Mesendoderm (in vitro differentiated cells): ENCODE results near the gene CCDC86.

Source experiments
- DNase-seq: peaks from one replicate; pipeline ENCODE4 v3.0.0; 2013
- H2AK5ac ChIP-seq: 2 replicates; pipeline ENCODE4 v1.6.1; 2013; ENCODE audit warnings: low read length, inconsistent platforms
- H2BK120ac ChIP-seq: 2 replicates; pipeline ENCODE4 v1.6.1; 2013; ENCODE audit warnings: low read depth, mild to moderate bottlenecking, low read length, moderate library complexity, mixed read lengths
- H2BK15ac ChIP-seq: replicated peaks from 2 replicates; pipeline ENCODE4 v1.6.1; 2013; ENCODE audit warnings: low read depth, mild to moderate bottlenecking, moderate library complexity
- H2BK5ac ChIP-seq: 2 replicates; pipeline ENCODE4 v1.6.1; 2013; ENCODE audit warnings: low read length, inconsistent platforms
- H3K18ac ChIP-seq: 2 replicates; pipeline ENCODE4 v1.6.1; 2013; ENCODE audit warnings: mild to moderate bottlenecking, low read length, mixed read lengths
- H3K23ac ChIP-seq: one replicate; pipeline ENCODE4 v1.6.1; 2013; ENCODE audit warnings: low read length
- H3K27ac ChIP-seq: 2 replicates; pipeline ENCODE4 v1.5.1; 2013; ENCODE audit warnings: low read depth, mild to moderate bottlenecking, inconsistent platforms, low read length, moderate library complexity
- H3K27me3 ChIP-seq: 2 replicates; pipeline ENCODE4 v1.6.1; 2013; ENCODE audit warnings: low read length, control low read depth, mild to moderate bottlenecking, inconsistent platforms; ENCODE audit not compliant: insufficient read depth, poor library complexity
- H3K36me3 ChIP-seq: 2 replicates; pipeline ENCODE4 v1.6.1; 2013; ENCODE audit warnings: low read length, inconsistent platforms; ENCODE audit not compliant: control insufficient read depth, insufficient read depth
- H3K4ac ChIP-seq: one replicate; pipeline ENCODE4 v1.6.1; 2013; ENCODE audit warnings: low read depth, mild to moderate bottlenecking, low read length, moderate library complexity
- H3K4me1 ChIP-seq: 2 replicates; pipeline ENCODE4 v1.6.1; 2013; ENCODE audit warnings: low read depth, low read length, inconsistent platforms; ENCODE audit not compliant: control insufficient read depth
- H3K4me2 ChIP-seq: 2 replicates; pipeline ENCODE4 v1.6.1; 2013; ENCODE audit warnings: low read length
- H3K4me3 ChIP-seq: 2 replicates; pipeline ENCODE4 v1.5.1; 2013; ENCODE audit warnings: mild to moderate bottlenecking, low read length
- H3K56ac ChIP-seq: one replicate; pipeline ENCODE4 v1.6.1; 2013; ENCODE audit warnings: low read length
- H3K79me1 ChIP-seq: 2 replicates; pipeline ENCODE4 v1.6.1; 2013; ENCODE audit warnings: low read length, inconsistent platforms
- H3K79me2 ChIP-seq: 2 replicates; pipeline ENCODE4 v1.6.1; 2013; ENCODE audit warnings: mild to moderate bottlenecking, low read length; ENCODE audit not compliant: control insufficient read depth, insufficient read depth
- H3K9ac ChIP-seq: 2 replicates; pipeline ENCODE4 v1.6.1; 2013; ENCODE audit warnings: low read length, inconsistent platforms
- H4K5ac ChIP-seq: one replicate; pipeline ENCODE4 v1.6.1; 2013; ENCODE audit warnings: low read length
- H4K8ac ChIP-seq: one replicate; pipeline ENCODE4 v1.6.1; 2013; ENCODE audit warnings: low read depth, mild to moderate bottlenecking, control low read depth, low read length, moderate library complexity
- WGBS: extraction: QIAGEN DNeasy Blood & Tissue Kit; methylation state at CpG from one replicate; pipeline ENCODE4 v1.1.7; 2013; ENCODE audit warnings: low lambda C conversion rate, missing lambda C conversion rate; ENCODE audit not compliant: insufficient coverage; ENCODE audit errors: extremely low coverage; 5-methylcytosine and 5-hydroxymethylcytosine counted together

CCDC86 gene

DNA sequence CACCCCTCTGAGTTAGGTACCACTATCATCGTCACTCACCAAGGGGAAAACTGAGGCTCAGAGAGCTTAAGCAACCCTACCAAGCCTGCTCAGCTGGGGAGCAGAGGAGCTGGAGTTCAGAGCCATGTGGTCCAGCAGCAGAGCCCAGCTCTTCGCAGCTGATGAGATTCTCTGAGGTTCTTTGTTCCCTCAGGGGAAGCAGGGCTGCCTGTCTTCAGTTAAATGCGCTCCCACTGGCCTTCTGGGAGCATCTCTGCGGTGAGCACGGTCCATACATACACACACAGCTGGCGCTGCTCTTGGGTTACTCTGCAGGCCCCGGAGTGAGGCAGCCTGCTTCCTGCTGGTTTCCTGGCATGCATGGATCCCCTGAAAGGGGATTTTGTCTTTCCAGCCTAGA is 19.0 kb downstream of the CCDC86 start:
- no peak for DNase-seq
- H3K56ac ChIP-seq: no peak overlapping the region
- no peak overlapping the region for H3K23ac ChIP-seq
- no peak overlapping the region for H4K5ac ChIP-seq
- no peak overlapping the region for H3K27ac ChIP-seq
- H2BK5ac ChIP-seq: no peak overlapping the region
- no peak overlapping the region for H2BK120ac ChIP-seq
- no peak overlapping the region for H3K4me2 ChIP-seq
- no peak overlapping the region for H3K4me3 ChIP-seq
- no CpG with 5 or more reads among the region's 7 CpGs for WGBS
- no peak overlapping the region for H2BK15ac ChIP-seq
- H3K18ac ChIP-seq: no peak overlapping the region
- H3K4me1 ChIP-seq: no peaks in the 10 kb centered on the region
- no peak overlapping the region for H4K8ac ChIP-seq
- no peaks in the 10 kb centered on the region for H3K27me3 ChIP-seq
- H3K79me2 ChIP-seq: no peaks in the 10 kb centered on the region
- no peak overlapping the region for H2AK5ac ChIP-seq
- H3K79me1 ChIP-seq: no peaks in the 10 kb centered on the region
- H3K4ac ChIP-seq: no peak overlapping the region
- no peak overlapping the region for H3K9ac ChIP-seq
- H3K36me3 ChIP-seq: no peaks in the 10 kb centered on the region

- WGBS: no CpG with 5 or more reads among the region's 9 CpGs
- Histone ChIP-seq H3K36me3 (no peaks in the 10 kb centered on the region), H4K5ac (no peak overlapping the region), H2BK15ac (no peak overlapping the region), H2AK5ac (no peak overlapping the region), H3K9ac (no peak overlapping the region), H3K56ac (no peak overlapping the region), H3K4ac (no peak overlapping the region), H4K8ac (no peak overlapping the region), H3K79me1 (no peaks in the 10 kb centered on the region), H3K79me2 (no peaks in the 10 kb centered on the region), H3K4me1 (no peaks in the 10 kb centered on the region), H3K23ac (no peak overlapping the region), H3K4me3 (no peak overlapping the region), H3K18ac (no peak overlapping the region), H3K4me2 (no peak overlapping the region), H3K27me3 (no peaks in the 10 kb centered on the region), H2BK5ac (no peak overlapping the region), H3K27ac (no peak overlapping the region), H2BK120ac (no peak overlapping the region)
- DNase-seq: no peak
Observed at GRCh38 chr11:60862171-60862570, 20.3 kb downstream of the CCDC86 start.

GRCh38 chr11:60863550-60864521 is 21.9 kb downstream of the CCDC86 start:
- no peak overlapping the region for H3K56ac ChIP-seq
- H4K5ac ChIP-seq: no peak overlapping the region
- H2BK120ac ChIP-seq: no peak overlapping the region
- no peak overlapping the region for H3K4me3 ChIP-seq
- H3K27ac ChIP-seq: no peak overlapping the region
- H3K4me1 ChIP-seq: no peaks in the 10 kb centered on the region
- no peak overlapping the region for H3K23ac ChIP-seq
- no peak overlapping the region for H4K8ac ChIP-seq
- no peak overlapping the region for H3K4me2 ChIP-seq
- H2BK15ac ChIP-seq: no peak overlapping the region
- H3K4ac ChIP-seq: no peak overlapping the region
- no peaks in the 10 kb centered on the region for H3K36me3 ChIP-seq
- DNase-seq: no peak
- H3K18ac ChIP-seq: no peak overlapping the region
- H2AK5ac ChIP-seq: no peak overlapping the region
- H3K27me3 ChIP-seq: no peaks in the 10 kb centered on the region
- no CpG with 5 or more reads among the region's 16 CpGs for WGBS
- H2BK5ac ChIP-seq: no peak overlapping the region
- no peaks in the 10 kb centered on the region for H3K79me2 ChIP-seq
- no peaks in the 10 kb centered on the region for H3K79me1 ChIP-seq
- no peak overlapping the region for H3K9ac ChIP-seq

GRCh38 chr11:60864856-60865513 is 23.1 kb downstream of the CCDC86 start:
- Histone ChIP-seq H3K56ac (no peak overlapping the region), H3K4me1 (no peaks in the 10 kb centered on the region)

GRCh38 chr11:60866911-60867870 is 25.3 kb downstream of the CCDC86 start, which contains the start of gene ZP1:
TSS of gene ZP1 (plus strand) at chr11:60867542. CDS start at chr11:60867562, 20 bp downstream.
- Histone ChIP-seq H3K79me2 (no peaks in the 10 kb centered on the region), H3K18ac (no peak within 1 kb of the TSS), H2BK15ac (no peak within 1 kb of the TSS), H3K27me3 (no peaks in the 10 kb centered on the region), H4K8ac (no peak within 1 kb of the TSS), H3K27ac (no peak within 1 kb of the TSS), H3K36me3 (no peaks in the 10 kb centered on the region), H3K4me1 (no peaks in the 10 kb centered on the region), H3K79me1 (no peaks in the 10 kb centered on the region), H2AK5ac (no peak within 1 kb of the TSS), H3K23ac (no peak within 1 kb of the TSS), H3K56ac (no peak within 1 kb of the TSS), H4K5ac (no peak within 1 kb of the TSS), H3K4me3 (no peak within 1 kb of the TSS), H3K4me2 (no peak within 1 kb of the TSS), H2BK5ac (no peak within 1 kb of the TSS), H3K4ac (no peak within 1 kb of the TSS), H3K9ac (no peak within 1 kb of the TSS), H2BK120ac (no peak within 1 kb of the TSS)
- peak; percentile 23 for DNase-seq
- WGBS: no CpG with 5 or more reads among the region's 13 CpGs

More at GRCh38 chr11:60864856-60865513, 23.1 kb downstream of the CCDC86 start:
- H2BK15ac ChIP-seq: no peak overlapping the region
- H3K27me3 ChIP-seq: no peaks in the 10 kb centered on the region
- no peaks in the 10 kb centered on the region for H3K79me1 ChIP-seq
- H3K79me2 ChIP-seq: no peaks in the 10 kb centered on the region
- H3K18ac ChIP-seq: no peak overlapping the region
- DNase-seq: no peak
- H2BK120ac ChIP-seq: no peak overlapping the region
- H4K5ac ChIP-seq: no peak overlapping the region
- no peak overlapping the region for H4K8ac ChIP-seq
- no peak overlapping the region for H3K23ac ChIP-seq
- no peak overlapping the region for H3K4ac ChIP-seq
- H2AK5ac ChIP-seq: no peak overlapping the region
- no peak overlapping the region for H3K4me3 ChIP-seq
- WGBS: no CpG with 5 or more reads among the region's 7 CpGs
- H2BK5ac ChIP-seq: no peak overlapping the region
- H3K36me3 ChIP-seq: no peaks in the 10 kb centered on the region
- no peak overlapping the region for H3K4me2 ChIP-seq
- no peak overlapping the region for H3K9ac ChIP-seq
- no peak overlapping the region for H3K27ac ChIP-seq
